NK-92 (cell line): ENCODE results near the gene CELSR1.

ENCODE experiments used
- DNase-seq: peaks from one replicate; lab custom pipeline; 2025; ENCODE audit not compliant: unreplicated experiment; lab: John Stamatoyannopoulos, UW

CELSR1 gene

DNA sequence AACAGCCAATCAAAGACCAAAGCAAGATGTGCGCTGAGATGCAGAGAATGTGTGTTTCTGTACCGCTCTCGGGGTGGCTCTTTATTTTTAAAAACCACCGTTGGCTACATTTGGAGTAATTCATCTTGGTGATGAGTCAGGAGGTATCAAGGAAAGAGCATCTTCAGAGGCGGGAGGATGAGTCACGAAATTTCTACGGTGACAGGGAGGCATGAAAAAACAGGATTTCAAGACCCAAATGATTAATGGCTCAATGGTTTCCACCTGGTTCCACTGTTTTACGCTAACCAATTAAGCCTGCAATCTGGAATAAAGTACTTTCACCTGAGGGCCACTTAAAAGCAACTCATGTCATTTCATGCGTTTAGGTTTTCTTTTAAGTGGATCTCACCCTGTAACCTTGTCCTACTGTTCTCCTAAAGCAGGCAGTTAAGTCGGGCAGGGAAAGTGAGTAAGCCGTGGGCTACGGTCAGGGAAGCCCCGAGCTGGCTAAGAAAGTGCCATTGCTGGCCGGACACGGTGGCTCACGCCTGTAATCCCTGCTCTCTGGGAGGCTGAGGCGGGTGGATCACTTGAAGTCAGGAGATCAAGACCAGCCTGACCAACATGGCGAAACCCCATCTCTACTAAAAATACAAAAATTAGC, 74.6 kb downstream of the CELSR1 start:
- DNase-seq: no peak

DNA sequence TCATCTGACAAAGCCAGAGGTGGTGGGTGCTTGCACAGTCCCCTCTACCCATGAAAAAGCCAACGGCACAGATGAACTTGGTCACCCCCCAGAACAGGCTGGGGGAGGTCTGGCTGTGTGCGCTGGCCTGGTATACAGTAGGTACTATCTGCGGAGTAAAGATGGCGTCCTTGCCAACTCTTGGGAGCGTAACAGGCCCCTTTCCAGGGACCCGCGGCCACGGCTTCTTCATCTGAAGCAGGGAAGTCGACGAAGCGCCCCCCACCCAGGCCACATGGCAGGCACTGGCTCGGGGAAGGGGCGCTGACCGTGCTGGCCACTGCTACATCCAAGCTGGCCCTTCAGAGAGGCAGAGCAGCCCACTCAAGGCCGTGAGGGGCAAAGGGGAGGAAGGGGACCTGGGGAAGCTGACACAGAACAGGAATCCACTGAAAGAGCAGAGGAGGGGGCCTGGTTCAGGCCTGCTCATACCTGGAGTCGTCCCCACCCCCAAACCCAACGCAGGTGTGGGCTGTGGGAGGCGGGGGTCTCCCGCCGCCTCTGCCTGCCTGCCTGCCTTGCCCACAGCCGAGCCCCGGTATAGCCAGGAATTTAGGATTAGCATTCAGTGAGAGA, 75.7 kb downstream of the CELSR1 start:
- no peak for DNase-seq

DNA sequence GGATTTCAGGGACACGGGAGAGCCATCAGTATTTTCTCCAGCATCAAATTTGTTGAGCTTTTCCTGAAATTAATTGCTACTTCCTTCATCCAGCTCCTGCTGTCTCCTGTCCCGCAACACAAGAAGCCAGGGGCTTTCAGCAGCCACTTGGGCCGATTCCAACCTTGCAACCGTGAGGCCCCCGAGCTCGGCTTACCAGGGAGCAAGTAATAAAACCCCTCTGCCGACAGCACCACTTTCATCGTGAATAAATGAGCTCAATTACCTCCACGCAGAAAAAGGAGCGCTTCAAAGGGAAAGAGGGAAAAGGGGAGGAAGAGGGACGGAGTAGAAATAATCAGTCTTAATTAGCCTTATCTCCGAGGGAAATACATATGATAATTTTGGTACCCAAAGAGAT, 76.6 kb downstream of the CELSR1 start:
- no peak for DNase-seq

DNA sequence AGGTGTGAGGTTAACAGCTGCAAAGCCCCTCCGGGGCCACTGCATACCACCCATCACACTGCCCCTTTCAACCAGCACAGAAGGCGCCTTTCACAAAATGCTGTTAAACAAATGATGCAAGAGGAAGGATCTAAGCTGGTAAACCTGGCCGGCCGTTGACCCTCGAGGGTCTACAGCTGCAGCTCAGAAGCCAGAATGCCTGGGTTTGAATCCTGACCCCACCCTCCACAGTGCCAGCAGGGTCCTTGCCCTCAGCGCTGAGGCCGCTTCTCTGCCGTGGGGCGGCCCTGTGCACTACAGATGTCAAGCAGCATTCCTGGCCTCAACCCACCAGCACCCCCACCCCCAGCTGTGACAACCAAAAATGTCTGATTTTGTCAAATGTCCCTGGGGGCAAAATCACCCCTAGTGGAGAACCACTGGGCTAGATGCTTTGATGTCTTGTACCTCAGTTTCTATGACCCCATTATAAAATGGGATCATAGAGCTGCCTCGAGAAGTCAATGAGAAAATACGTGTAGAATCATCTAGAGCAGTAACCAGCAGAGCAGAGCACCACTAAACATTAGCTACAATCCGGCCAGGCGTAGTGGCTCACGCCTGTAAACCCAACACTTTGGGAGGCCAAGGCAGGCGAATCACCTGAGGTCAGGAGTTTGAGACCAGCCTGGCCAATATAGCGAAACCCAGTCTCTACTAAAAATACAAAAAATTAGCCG, 77.9 kb downstream of the CELSR1 start:
- no peak for DNase-seq

DNA sequence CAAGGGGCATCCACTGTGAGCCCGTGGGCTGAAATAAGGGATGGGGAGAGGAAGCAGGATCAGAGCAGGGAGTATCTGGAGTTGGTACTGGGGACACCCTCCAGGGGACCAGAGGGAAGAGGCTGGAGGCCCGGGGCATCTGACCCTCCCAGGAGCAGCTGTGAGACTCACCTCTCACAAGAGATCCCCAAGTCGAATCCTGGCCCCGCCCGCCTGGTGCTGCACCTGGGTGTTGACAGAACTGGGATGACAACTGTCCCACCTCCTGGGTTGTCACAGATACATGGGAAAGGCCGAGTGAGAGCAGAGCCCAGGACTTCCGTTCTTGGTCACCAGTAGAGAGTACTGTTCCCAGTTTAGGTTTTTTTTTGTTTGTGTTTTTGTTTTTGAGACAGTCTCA, 78.9 kb downstream of the CELSR1 start:
- DNase-seq: no peak

DNA sequence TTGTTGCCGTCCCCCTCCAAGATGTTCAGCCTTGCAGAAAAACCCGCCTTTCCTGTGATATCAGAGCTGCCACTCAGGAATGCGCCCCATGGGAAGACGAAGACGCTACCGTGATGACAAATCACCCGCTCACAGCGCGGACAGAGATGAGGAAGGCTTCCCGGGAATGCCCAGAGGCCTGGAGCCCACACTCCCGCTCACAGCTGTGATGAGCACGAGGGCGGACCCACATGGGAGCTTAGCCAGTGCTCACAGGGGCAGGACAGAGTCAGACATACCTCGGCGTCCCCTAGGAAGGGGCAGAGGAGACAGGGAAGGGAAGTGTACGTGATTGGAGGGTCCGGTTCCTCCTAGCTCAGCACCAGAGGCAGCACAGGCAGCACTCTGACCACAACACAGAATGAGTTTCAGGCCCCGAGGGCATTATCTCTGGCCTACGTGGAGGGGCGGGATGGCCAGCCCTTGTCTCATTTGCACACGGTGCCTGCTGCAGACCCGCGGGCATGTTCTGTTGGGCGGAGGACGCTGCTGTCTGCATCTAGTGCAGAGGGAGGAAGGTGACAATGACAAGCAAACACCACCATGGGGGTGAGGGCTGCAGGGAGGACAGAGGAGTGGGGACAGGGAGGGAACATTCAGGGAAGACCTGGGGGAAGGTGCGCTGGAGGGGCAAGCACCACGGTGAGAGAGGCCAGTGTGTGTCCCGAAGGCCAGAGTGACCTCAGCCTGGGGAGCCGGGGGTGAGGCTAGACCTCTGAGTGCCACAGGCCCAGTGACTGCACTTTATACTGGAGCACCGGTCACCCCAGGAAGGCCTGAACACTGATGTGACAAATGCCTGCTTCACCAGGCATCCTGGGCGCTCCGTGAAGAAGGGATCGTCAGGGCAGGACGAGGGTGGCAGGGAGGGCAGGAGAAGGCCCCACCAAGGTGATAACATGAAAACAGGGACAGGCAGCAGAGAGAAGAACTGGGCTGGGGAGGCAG, 79.6 kb downstream of the CELSR1 start:
- DNase-seq: no peak

DNA sequence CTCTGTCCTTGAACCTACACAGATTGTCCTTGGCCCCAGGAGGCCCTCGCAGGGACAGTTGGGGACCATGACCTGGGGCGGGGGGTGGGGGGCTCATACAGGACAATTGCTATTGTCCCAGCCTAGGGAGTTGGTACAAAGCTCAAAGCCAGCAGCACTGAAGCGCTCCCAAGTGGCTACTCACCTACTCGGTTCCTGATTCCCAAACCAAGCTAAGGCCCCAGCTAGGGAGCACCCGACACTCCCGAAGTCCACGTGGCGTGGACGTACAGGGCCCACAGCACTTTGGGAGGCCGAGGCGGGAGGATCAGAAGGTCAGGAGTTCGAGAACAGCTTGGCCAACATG, 80.6 kb downstream of the CELSR1 start:
- DNase-seq: no peak

GRCh38 chr22:46455446-46455845, 82.0 kb downstream of the CELSR1 start:
- DNase-seq: no peak

DNA sequence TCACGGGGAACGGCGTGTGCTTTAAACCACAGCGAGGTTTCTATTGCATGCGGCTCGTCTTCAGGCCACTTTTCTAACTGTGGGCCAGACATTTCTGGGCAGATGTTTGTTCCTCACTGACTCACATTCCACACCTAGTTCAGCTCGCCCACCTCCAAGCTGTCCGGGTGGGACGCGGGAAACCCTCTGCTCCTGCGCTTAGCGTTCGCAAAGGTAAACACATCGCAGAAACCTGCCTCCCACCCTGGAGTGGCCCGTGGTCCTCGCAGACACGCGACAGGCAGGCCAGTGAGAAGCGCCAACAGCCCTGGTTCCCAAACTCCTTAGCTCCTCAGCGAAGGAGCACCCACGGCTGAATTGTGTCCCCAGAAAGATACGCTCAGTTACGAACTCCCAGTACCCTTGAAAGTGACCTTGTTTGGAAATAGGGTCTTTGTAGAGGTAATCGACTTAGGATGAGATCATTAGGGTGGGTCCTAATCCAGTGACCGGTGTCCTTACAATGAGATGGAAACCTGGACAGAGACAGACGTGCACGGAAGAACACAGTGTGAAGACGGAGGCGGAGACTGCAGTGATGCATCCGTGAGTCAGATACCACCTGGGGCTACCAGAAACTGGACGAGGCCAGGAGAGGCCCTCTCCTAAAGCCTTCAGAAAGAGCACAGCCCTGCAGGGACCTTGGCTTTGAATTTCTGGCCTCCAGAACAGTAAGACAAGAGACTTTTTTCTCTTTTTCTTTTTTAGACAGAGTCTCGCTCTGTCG, 82.7 kb downstream of the CELSR1 start:
- DNase-seq: no peak

DNA sequence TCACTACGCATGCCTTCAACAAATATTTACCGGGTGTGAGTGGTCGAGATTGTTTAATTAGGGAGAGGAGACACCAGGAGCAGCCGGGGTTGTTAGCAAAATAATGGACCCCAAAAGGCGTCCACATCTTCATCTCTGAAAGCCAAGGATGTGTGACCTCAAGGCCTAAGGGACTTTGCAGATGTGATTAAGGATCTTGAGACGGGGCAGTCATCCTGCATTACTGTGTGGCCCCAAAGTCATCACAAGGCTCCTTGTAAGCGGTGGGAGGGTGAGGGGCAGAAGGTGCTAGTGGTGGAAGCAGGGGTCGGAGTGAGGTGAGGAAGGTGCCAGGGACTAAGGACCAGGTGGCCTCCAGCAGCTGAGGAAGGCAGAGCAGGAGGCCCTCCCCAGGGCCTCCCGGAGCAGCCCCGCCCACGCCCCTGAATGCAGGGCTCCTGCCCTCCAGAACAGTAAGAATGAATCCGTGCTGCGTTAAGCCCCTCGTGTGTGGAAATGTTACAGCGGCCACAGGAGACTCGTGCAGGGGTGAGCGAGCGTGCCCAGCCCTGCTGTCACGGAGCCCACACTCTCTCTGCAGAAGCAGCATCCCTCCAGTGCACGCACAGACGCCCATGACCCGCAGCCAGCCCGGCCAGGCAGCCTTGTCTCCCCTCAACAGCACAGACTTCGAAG, 83.5 kb downstream of the CELSR1 start:
- no peak for DNase-seq

DNA sequence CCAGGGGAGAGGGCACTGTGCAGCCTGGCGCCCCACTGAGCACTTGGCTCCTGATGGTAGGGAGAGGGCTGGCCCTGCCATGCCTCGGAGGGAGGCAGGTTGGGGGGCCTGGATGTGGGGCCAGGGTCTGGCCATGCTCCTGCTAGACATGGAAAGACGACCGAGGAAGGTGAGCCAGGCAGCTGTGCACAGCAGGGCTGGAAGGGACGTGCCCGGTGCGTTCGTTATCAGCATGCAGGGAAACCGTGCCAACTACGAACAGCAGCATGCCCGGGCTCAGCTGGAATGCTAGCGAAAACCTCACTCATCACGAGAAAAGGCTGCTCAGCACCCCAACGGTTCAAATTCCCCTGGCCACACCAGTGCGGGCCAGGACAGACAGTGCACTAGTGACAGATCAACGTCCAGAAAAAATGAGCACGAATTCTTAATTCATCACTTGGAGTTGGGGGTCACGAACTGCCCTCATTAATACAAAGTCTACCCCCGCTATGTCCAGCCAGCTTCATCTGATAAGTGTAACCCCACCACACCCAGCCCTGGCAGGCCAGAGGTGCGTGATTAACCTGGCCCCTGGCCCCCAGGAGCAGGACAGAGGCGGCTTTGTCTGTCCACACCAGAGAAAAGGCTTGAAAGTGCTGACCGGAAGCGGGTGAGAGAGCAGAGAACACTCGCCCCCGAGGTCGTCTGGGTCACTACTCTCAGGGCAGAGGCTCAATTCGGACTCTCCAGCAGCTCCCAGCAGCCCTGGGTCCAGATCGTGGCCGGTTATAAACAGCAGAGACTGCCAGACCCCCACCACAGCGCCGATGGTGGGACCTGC, 84.2 kb downstream of the CELSR1 start:
- DNase-seq: no peak

DNA sequence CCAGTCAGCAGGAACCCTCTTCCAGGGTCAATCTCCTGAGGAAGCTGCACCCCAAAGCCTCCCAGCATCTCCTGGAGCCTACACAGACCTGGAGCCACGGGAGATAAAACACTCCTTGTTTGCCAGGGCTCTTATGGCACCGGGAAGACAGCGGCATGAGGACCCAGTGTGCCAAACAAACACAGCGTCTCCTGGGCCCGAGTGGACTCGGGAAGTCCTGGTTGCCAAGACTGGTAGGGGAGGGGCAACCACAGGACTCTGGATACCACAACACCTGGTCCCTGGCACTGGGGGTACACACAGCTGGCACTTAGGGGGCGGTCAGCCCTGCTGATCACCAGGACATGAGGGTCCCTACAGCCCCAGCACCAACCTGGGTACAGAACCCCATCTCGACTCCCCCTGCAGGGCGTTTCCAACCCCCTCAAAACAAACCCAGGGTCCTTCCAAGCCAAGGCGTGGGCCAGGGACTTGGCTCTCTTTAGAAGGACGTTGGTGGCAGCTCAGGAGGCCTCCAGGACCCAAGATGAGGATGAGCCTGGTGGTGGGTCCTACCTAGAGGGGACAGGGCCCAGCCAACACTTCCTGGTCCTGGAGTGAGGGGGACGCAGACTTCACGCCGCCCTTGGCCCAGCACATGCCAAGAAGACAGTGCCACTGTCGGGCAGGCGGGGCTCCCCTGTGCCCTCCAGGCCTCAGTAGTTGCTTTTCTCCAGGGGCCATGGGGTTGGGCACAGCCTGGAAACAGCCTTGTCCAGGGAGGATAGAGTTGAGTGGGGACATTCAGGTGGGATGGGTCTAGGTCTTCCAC, 85.0 kb downstream of the CELSR1 start:
- no peak for DNase-seq

DNA sequence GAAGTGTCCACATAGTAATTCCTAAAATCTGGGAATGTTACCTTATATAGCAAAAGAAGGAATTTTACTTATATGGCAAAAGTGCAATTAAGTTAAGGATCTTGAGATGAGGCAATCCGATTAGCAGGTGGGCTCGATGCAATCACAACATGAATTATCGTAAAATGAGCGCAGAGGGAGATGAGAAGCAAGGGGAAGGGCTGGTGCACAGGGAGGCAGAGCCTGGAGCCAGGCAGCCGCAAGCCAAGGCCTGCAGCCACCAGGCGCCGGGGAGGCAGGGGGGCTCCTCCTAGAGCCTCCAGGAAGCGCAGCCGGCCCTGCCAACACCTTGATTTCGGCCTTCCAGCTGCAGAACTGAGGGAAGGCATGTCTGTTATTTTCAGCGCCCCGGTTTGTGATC, 85.7 kb downstream of the CELSR1 start:
- no peak for DNase-seq

- no peak for DNase-seq
Observed at GRCh38 chr22:46450931-46451561, 86.4 kb downstream of the CELSR1 start.

DNA sequence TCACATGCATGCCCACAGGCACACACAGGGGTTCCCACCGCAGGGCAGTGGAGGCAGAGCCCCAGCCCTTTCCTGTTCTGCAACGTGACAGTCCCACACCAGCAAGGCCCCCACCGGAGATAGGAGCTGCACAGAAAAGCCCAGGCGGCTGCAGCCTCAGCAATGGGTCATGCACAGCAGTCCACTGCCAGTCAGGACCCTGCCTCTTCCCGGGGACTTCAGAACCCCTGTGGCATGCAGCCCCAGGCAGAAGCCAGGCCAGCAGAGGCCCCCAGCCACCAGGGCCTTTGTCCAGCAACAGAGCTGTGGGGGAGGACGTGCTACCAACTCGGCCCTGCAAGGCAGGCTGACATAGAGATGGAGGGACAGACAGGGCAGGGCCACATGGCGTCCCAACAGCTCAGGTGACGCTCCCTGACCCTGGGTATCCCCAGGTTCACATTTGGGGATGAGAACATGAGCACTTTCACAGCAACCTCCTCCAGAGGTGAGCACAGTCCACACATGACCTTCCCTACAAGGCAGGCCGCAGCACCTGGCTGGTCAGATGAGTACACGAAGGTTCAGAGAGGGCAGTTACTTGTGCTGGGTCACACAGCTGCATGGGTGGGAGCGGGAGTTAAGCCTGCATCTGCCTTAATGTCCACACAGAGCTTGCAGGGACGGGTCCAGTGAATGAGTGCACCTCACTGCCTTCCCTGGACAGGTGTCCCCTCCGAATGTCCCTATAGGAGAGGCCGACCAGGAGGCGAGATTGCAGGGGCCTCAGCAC, 87.3 kb downstream of the CELSR1 start:
- DNase-seq: no peak

- DNase-seq: no peak
Observed at GRCh38 chr22:46449116-46449691, 88.2 kb downstream of the CELSR1 start.

GRCh38 chr22:46448333-46448732, 89.1 kb downstream of the CELSR1 start:
- no peak for DNase-seq
